Eye (tissue), 1 donor: ENCODE measurements around the gene EMC7.
"Not testable (repeated sequence)": the region's sequence is repeated elsewhere in the genome, so short reads cannot be mapped to it uniquely, and the experiment has no call there.

Experiments
- DNase-seq: peaks from one replicate; pipeline ENCODE4 v3.0.0-alpha.2; 2015

The EMC7 gene

GRCh38 chr15:34084086-34084485, 17.6 kb downstream of the EMC7 start:
- no peak for DNase-seq

GRCh38 chr15:34079904-34080303, 21.8 kb downstream of the EMC7 start:
- no peak for DNase-seq

GRCh38 chr15:34078900-34079299, 22.8 kb downstream of the EMC7 start:
- DNase-seq: no peak

- no peak for DNase-seq
Observed at GRCh38 chr15:34076785-34077184, 24.9 kb downstream of the EMC7 start.

GRCh38 chr15:34070003-34070402, 31.7 kb downstream of the EMC7 start:
- no peak for DNase-seq

GRCh38 chr15:34065941-34066340, 35.7 kb downstream of the EMC7 start:
- no peak for DNase-seq

GRCh38 chr15:34065261-34065660, 36.4 kb downstream of the EMC7 start:
- no peak for DNase-seq

- DNase-seq: no peak
Observed at GRCh38 chr15:34064438-34064837, 37.2 kb downstream of the EMC7 start.

- DNase-seq: no peak
Observed at GRCh38 chr15:34059946-34060345, 41.7 kb downstream of the EMC7 start.

- no peak for DNase-seq
Observed at GRCh38 chr15:34059476-34059875, 42.2 kb downstream of the EMC7 start.

- no peak for DNase-seq
Observed at GRCh38 chr15:34056911-34057310, 44.8 kb downstream of the EMC7 start.

GRCh38 chr15:34055868-34056595, 45.6 kb downstream of the EMC7 start:
- no peak for DNase-seq

GRCh38 chr15:34054081-34054707, 47.5 kb downstream of the EMC7 start:
- no peak for DNase-seq

GRCh38 chr15:34050385-34050784, 51.3 kb downstream of the EMC7 start:
- DNase-seq: not testable (repeated sequence)

GRCh38 chr15:34049112-34049511, 52.5 kb downstream of the EMC7 start:
- no peak for DNase-seq

- DNase-seq: no peak
Observed at GRCh38 chr15:34047893-34048775, 53.5 kb downstream of the EMC7 start.

- DNase-seq: no peak
Observed at GRCh38 chr15:34046471-34047145, 55.1 kb downstream of the EMC7 start.

- DNase-seq: no peak
Observed at GRCh38 chr15:34043813-34044212, 57.8 kb downstream of the EMC7 start.

- DNase-seq: no peak
Observed at GRCh38 chr15:34043391-34043790, 58.3 kb downstream of the EMC7 start.

- no peak for DNase-seq
Observed at GRCh38 chr15:34039790-34040113, 61.9 kb downstream of the EMC7 start.

GRCh38 chr15:34038871-34039789, 62.5 kb downstream of the EMC7 start, which contains the start of gene AVEN:
AVEN (minus strand) TSS chr15:34039204; CDS start chr15:34039046, 158 bp downstream.
- DNase-seq: peak; percentile 78
